GM12878 (cell line): ENCODE results near the gene DNAH2. TPM values are rescaled to one million over a fixed set of nuclear protein-coding genes. Genes with fewer than 3 reads are reported as not detected.
A peak's percentile ranks its signal among the peaks of the same experiment; 100 is the strongest.

Experiments
- BHLHE40 ChIP-seq, 2 experiments: fragments of 450-650 bp in 1 of 2; IDR thresholded peaks; 2 replicates each; pipeline ENCODE4 v1.6.1; 2011 to 2017; ENCODE audit warnings: low read depth in 2 of 2, borderline replicate concordance in 1 of 2, improper control_type of control experiment in 1 of 2, low read length in 1 of 2, mild to moderate bottlenecking in 1 of 2
- CHD4 ChIP-seq: fragments of 200-600 bp; sonication (generic); IDR thresholded peaks from 2 replicates; pipeline ENCODE4 v1.6.1; 2016; ENCODE audit warnings: mild to moderate bottlenecking
- DPF2 ChIP-seq: fragments of 450-650 bp; IDR thresholded peaks from 2 replicates; pipeline ENCODE4 v1.6.1; 2017; ENCODE audit warnings: mild to moderate bottlenecking
- E2F4 ChIP-seq: IDR thresholded peaks from 2 replicates; pipeline ENCODE4 v1.6.1; 2012; ENCODE audit warnings: low read depth, low read length, improper control_type of control experiment
- ELK1 ChIP-seq: IDR thresholded peaks from 2 replicates; pipeline ENCODE4 v1.6.1; 2012; ENCODE audit warnings: low read depth, low read length, improper control_type of control experiment
- IKZF1 ChIP-seq: fragments of 450-650 bp; conservative IDR thresholded peaks from 2 replicates; pipeline ENCODE4 v1.6.1; 2017; ENCODE audit warnings: antibody characterized with exemption, mild to moderate bottlenecking
- IKZF2 ChIP-seq, 2 experiments: fragments of 450-650 bp; IDR thresholded peaks; 2 replicates each; pipeline ENCODE4 v1.6.1; 2017; ENCODE audit warnings: mild to moderate bottlenecking in 2 of 2, moderate library complexity in 2 of 2
- KAT2A ChIP-seq: conservative IDR thresholded peaks from 2 replicates; pipeline ENCODE4 v1.6.1; 2011; ENCODE audit warnings: low read depth, low read length; ENCODE audit not compliant: control insufficient read depth
- LARP7 ChIP-seq: fragments of 450-650 bp; IDR thresholded peaks from 2 replicates; pipeline ENCODE4 v1.6.1; 2017; ENCODE audit warnings: mild to moderate bottlenecking
- MEF2B ChIP-seq: fragments of 450-650 bp; IDR thresholded peaks from 2 replicates; pipeline ENCODE4 v1.6.1; 2018; ENCODE audit warnings: mild to moderate bottlenecking, moderate library complexity; ENCODE audit not compliant: partially characterized antibody, poor library complexity, severe bottlenecking
- NFYB ChIP-seq: IDR thresholded peaks from 2 replicates; pipeline ENCODE4 v1.6.1; 2011; ENCODE audit warnings: low read depth, mild to moderate bottlenecking, low read length, improper control_type of control experiment, moderate library complexity; ENCODE audit not compliant: insufficient read depth
- NRF1 ChIP-seq: conservative IDR thresholded peaks from 2 replicates; pipeline ENCODE4 v1.6.1; 2011; ENCODE audit warnings: mild to moderate bottlenecking, low read depth, low read length, improper control_type of control experiment
- PAX5 ChIP-seq: IDR thresholded peaks from 2 replicates; pipeline ENCODE4 v1.6.1; 2011; ENCODE audit warnings: low read depth, low read length, borderline replicate concordance
- PAX8 ChIP-seq: fragments of 450-650 bp; IDR thresholded peaks from 2 replicates; pipeline ENCODE4 v1.6.1; 2017; ENCODE audit warnings: mild to moderate bottlenecking, moderate library complexity
- POLR2AphosphoS2 ChIP-seq: IDR thresholded peaks from 2 replicates; pipeline ENCODE4 v1.6.1; 2011; ENCODE audit warnings: low read depth, mild to moderate bottlenecking, low read length, improper control_type of control experiment, moderate library complexity
- RB1 ChIP-seq: fragments of 450-650 bp; formaldehyde crosslinking; IDR thresholded peaks from 2 replicates; pipeline ENCODE4 v1.6.1; 2017; ENCODE audit warnings: mild to moderate bottlenecking, borderline replicate concordance
- RCOR1 ChIP-seq: conservative IDR thresholded peaks from 2 replicates; pipeline ENCODE4 v1.6.1; 2012; ENCODE audit warnings: low read depth, low read length, improper control_type of control experiment
- RFX5 ChIP-seq: IDR thresholded peaks from 2 replicates; pipeline ENCODE4 v1.6.1; 2011; ENCODE audit warnings: low read depth, low read length, improper control_type of control experiment
- SIN3A ChIP-seq: IDR thresholded peaks from 2 replicates; pipeline ENCODE4 v1.6.1; 2012; ENCODE audit warnings: low read depth, low read length, improper control_type of control experiment
- SP1 ChIP-seq: IDR thresholded peaks from one replicate; pipeline ENCODE4 v1.6.1; 2011; ENCODE audit warnings: low read depth, low read length
- STAT1 ChIP-seq: fragments of 450-650 bp; conservative IDR thresholded peaks from 2 replicates; pipeline ENCODE4 v1.6.1; 2014; ENCODE audit warnings: antibody characterized with exemption, mild to moderate bottlenecking
- YY1 ChIP-seq: IDR thresholded peaks from 2 replicates; pipeline ENCODE4 v1.6.1; 2011; ENCODE audit warnings: low read depth, mild to moderate bottlenecking, low read length
- ZBTB11 ChIP-seq: fragments of 450-650 bp; formaldehyde crosslinking; IDR thresholded peaks from 2 replicates; pipeline ENCODE4 v1.5.0; 2022; ENCODE audit warnings: mild to moderate bottlenecking, missing genetic modification characterization
- polyA plus RNA-seq, 11 experiments: library from polyadenylated mRNA; depleted of rRNA in 4 of 11; unstranded in 6 of 11; stranded (reverse) in 5 of 11; fragments of >200 nt; fragmentation: Nextera tagmentation in 4 of 11; fragmentation: Illumina TruSeq in 1 of 11; extraction: Ambion mirVana in 4 of 11; extraction: Trizol in 1 of 11; gene quantifications; 1 replicate in 1 of 11; 2 replicates in 10 of 11; pipeline versions ENCODE4 v1.2.1 to v1.2.3, GENCODE V29; 2011 to 2016; ENCODE audit warnings: inconsistent platforms in 2 of 11, missing spikeins in 2 of 11, low read depth in 1 of 11
- total RNA-seq, 4 experiments: library from RNA; depleted of rRNA in 3 of 4; stranded (reverse); fragments of >200 nt in 3 of 4; fragmentation: Illumina TruSeq in 1 of 4; extraction: Trizol in 1 of 4; gene quantifications; 2 replicates each; pipeline versions ENCODE4 v1.2.1 to v1.2.3, GENCODE V29; 2013 to 2021

Gene DNAH2
- total and polyA plus RNA-seq, 10 of the 15 experiments (the other 5 are each of a cell fraction or from before 2014, with no cell fraction given) = not detected

- TF ChIP-seq NRF1 = 0 out of 2 replicates have a peak, but pooled peaks have one; percentile 4
- TF ChIP-seq BHLHE40 (IDR thresholded peaks at IDR 0.05; ENCODE audit: borderline replicate concordance in 1 of 2, low read depth in 2 of 2, low read length in 1 of 2) = peak in 1 of 2 experiments; percentile 69; a peak in 1 of 4 replicates
- peak; percentile 68 for TF ChIP-seq E2F4
- TF ChIP-seq CHD4 = no peak
- TF ChIP-seq PAX5 = peak; percentile 75; the same call in 1 of the 2 replicates
- TF ChIP-seq SP1 = no peak
- TF ChIP-seq LARP7 = 0 out of 2 replicates have a peak, but pooled peaks have one; percentile 45
- TF ChIP-seq PAX8 = no peak
- TF ChIP-seq YY1 = 0 out of 2 replicates have a peak, but pooled peaks have one; percentile 7
- no peak; the same call in 1 of the 2 replicates for TF ChIP-seq DPF2
- TF ChIP-seq IKZF2 (IDR thresholded peaks at IDR 0.05) = peak in 1 of 2 experiments; percentile 34; a peak in 1 of 4 replicates
- no peak for TF ChIP-seq KAT2A
- TF ChIP-seq STAT1 = 0 out of 2 replicates have a peak, but pooled peaks have one; percentile 26
- no peak for TF ChIP-seq NFYB
- TF ChIP-seq ELK1 = no peak
- TF ChIP-seq SIN3A = 0 out of 2 replicates have a peak, but pooled peaks have one; percentile 51
- TF ChIP-seq RCOR1 = no peak
- no peak for TF ChIP-seq POLR2AphosphoS2
- TF ChIP-seq IKZF1 = peak; percentile 65; the same call in 1 of the 2 replicates
- TF ChIP-seq ZBTB11 (CRISPR knock-in tag) = no peak
- 0 out of 2 replicates have a peak, but pooled peaks have one; percentile 19 for TF ChIP-seq RFX5
- TF ChIP-seq MEF2B = no peak
- TF ChIP-seq RB1 = no peak
These were observed 116.4 kb downstream of the DNAH2 start, which contains the start of gene KDM6B (continued) for GRCh38 chr17:7833795-7834541.
